H1 (cell line): Measurements from ENCODE around the gene ZDHHC9. TPM values are rescaled to one million over a fixed set of nuclear protein-coding genes. Genes with fewer than 3 reads are reported as not detected.

Experiments
- HDAC6 ChIP-seq: IDR thresholded peaks from one replicate; pipeline ENCODE4 v1.7.1; 2012; ENCODE audit warnings: low read depth, mild to moderate bottlenecking, inconsistent platforms, low read length, moderate library complexity
- KDM5A ChIP-seq: fragments of 200-600 bp; IDR thresholded peaks from 2 replicates; pipeline ENCODE4 v1.7.1; 2012; ENCODE audit warnings: mild to moderate bottlenecking, low read length, inconsistent platforms, mixed read lengths
- RXRA ChIP-seq: IDR thresholded peaks from 2 replicates; pipeline ENCODE4 v1.6.1; 2011; ENCODE audit warnings: low read depth, mild to moderate bottlenecking, low read length, moderate library complexity; ENCODE audit not compliant: insufficient read depth
- polyA plus RNA-seq, 7 experiments: library from polyadenylated mRNA; depleted of rRNA in 3 of 7; stranded (reverse) in 5 of 7; unstranded in 2 of 7; fragments of >200 nt in 5 of 7; fragments of 200-250 nt in 2 of 7; gene quantifications; 1 replicate in 5 of 7; 2 replicates in 1 of 7; 4 replicates in 1 of 7; pipeline versions ENCODE4 v1.2.1 to v1.2.3, GENCODE V29; 2011 to 2013; ENCODE audit warnings: missing spikeins in 2 of 7, mixed read lengths in 2 of 7
- total RNA-seq: library from RNA; stranded (reverse); fragmentation: NEBNext Ultra II Directional; extraction: Animal tissue kit (Norgen Biotek cat#: 25700); gene quantifications from 2 replicates; pipeline ENCODE4 v1.2.1, GENCODE V29; 2021
- TF ChIP-seq, protein P1 (sequence below): IDR thresholded peaks from 2 replicates; pipeline ENCODE4 v1.6.1; 2012; ENCODE audit warnings: low read length, inconsistent platforms

Gene ZDHHC9
- total and polyA plus RNA-seq, 2 of the 8 experiments (the other 6 are each of a cell fraction or from before 2014, with no cell fraction given) = 18.1 to 28.3 TPM

DNA sequence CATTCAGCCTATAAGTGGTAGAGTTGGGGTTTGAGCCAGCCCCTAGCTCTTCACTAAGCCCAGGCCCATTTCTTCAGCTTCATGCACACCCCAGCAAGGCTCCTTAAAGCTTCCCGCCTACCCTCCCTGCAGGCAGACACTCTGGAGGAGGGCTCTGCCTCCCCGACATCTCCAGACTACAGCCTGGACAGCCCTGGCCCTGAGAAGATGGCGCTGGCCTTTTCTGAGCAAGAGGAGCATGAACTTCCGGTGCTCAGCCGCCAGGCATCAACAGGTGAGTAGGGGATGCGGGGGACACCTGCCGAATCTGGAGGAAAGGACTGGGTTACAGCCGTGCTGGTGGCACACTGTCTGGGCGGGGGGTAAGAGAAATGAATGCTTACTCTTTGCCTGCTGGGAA lies 52.9 kb downstream of the ZDHHC9 start (continued):
- no peak for TF ChIP-seq KDM5A
- TF ChIP-seq, protein P1, sequence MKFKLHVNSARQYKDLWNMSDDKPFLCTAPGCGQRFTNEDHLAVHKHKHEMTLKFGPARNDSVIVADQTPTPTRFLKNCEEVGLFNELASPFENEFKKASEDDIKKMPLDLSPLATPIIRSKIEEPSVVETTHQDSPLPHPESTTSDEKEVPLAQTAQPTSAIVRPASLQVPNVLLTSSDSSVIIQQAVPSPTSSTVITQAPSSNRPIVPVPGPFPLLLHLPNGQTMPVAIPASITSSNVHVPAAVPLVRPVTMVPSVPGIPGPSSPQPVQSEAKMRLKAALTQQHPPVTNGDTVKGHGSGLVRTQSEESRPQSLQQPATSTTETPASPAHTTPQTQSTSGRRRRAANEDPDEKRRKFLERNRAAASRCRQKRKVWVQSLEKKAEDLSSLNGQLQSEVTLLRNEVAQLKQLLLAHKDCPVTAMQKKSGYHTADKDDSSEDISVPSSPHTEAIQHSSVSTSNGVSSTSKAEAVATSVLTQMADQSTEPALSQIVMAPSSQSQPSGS = no peak
- TF ChIP-seq HDAC6 = no peak
- no peak for TF ChIP-seq RXRA
